ENCODE measurements around the gene ANXA5. TPM values are rescaled to one million over a fixed set of nuclear protein-coding genes. Genes with fewer than 3 reads are reported as not detected.
"Not testable (repeated sequence)": the region's sequence is repeated elsewhere in the genome, so short reads cannot be mapped to it uniquely, and the experiment has no call there.

ANXA5 gene
- total and polyA plus RNA-seq, 12 donors = 209 to 654 (median 401) TPM

GRCh38 chr4:121665371-121665770 lies 31.4 kb downstream of the ANXA5 start:
- H3K27ac ChIP-seq = no peak overlapping the region
- no peaks in the 10 kb centered on the region for H3K4me1 ChIP-seq (replicated peaks in 1 of 2)
- H3K4me3 ChIP-seq = no peak overlapping the region
- H3K9me3 ChIP-seq (replicated peaks in 1 of 3) = no peaks in the 10 kb centered on the region
- TF ChIP-seq CTCF (IDR thresholded peaks at IDR 0.05) (no peak), POLR2A (IDR thresholded peaks at IDR 0.05) (no peak)
- intact Hi-C loops (cut with DNase I) = loop anchor here in 1 of 2 donors (10.0 kb wide), 1 partner anchor 201 kb away; no protein-coding TSS in a partner anchor
- DNase-seq = no peak
- H3K27me3 ChIP-seq = no peaks in the 10 kb centered on the region
- peaks cover 0 to 32% of the 10 kb centered on the region in 2 donors for H3K36me3 ChIP-seq (replicated peaks in 1 of 2)
- 57 to 72% (median 58%) methylated on average over 3 of the region's 3 CpGs for WGBS, 4 donors

GRCh38 chr4:121662225-121662624 lies 34.6 kb downstream of the ANXA5 start:
- Histone ChIP-seq H3K4me3 (no peak overlapping the region), H3K36me3 (replicated peaks in 1 of 2) (peaks cover 0 to under 1% of the 10 kb centered on the region in 2 donors), H3K27me3 (no peaks in the 10 kb centered on the region), H3K4me1 (replicated peaks in 1 of 2) (no peaks in the 10 kb centered on the region), H3K27ac (no peak overlapping the region), H3K9me3 (replicated peaks in 1 of 3) (no peaks in the 10 kb centered on the region)
- intact Hi-C loops (cut with DNase I) = loop anchor here in 1 of 2 donors (10.0 kb wide), 1 partner anchor 197 kb away; no protein-coding TSS in a partner anchor
- no peak for TF ChIP-seq POLR2A (IDR thresholded peaks at IDR 0.05)
- TF ChIP-seq CTCF (IDR thresholded peaks at IDR 0.05) = no peak
- WGBS, 4 donors = 68 to 94% (median 84%) methylated on average over 5 of the region's 5 CpGs
- no peak for DNase-seq

- 92 to 95% (median 93%) methylated on average over 10 of the region's 10 CpGs for WGBS, 4 donors
- DNase-seq; H3K9me3 ChIP-seq (replicated peaks in 1 of 3); H3K27ac ChIP-seq; H3K4me3 ChIP-seq; H3K27me3 ChIP-seq; H3K36me3 ChIP-seq (replicated peaks in 1 of 2): not testable (repeated sequence)
- H3K4me1 ChIP-seq (replicated peaks in 1 of 2) = peaks cover 0 to 12% of the 10 kb centered on the region in 2 donors
- intact Hi-C loops (cut with DNase I) = loop anchor here in 1 of 2 donors (10.0 kb wide), 1 partner anchor 196 kb away; no protein-coding TSS in a partner anchor
These were observed 36.4 kb downstream of the ANXA5 start for GRCh38 chr4:121660175-121660933.

- 100% methylated on average over 1 of the region's 1 CpG for WGBS, 4 donors
- intact Hi-C loops (cut with DNase I) = loop anchor here (10.0 kb wide), 2 partner anchors 173 to 283 kb away; no protein-coding TSS in a partner anchor
These were observed 38.7 kb downstream of the ANXA5 start for GRCh38 chr4:121658125-121658524.

More at GRCh38 chr4:121658125-121658524, 38.7 kb downstream of the ANXA5 start:
- H3K9me3 ChIP-seq (replicated peaks in 1 of 3) = no peaks in the 10 kb centered on the region
- H3K27me3 ChIP-seq = no peaks in the 10 kb centered on the region
- TF ChIP-seq POLR2A (IDR thresholded peaks at IDR 0.05) (no peak), CTCF (IDR thresholded peaks at IDR 0.05) (no peak)
- no peak overlapping the region for H3K27ac ChIP-seq
- peaks cover 0 to 12% of the 10 kb centered on the region in 2 donors for H3K4me1 ChIP-seq (replicated peaks in 1 of 2)
- no peak overlapping the region for H3K4me3 ChIP-seq
- H3K36me3 ChIP-seq (replicated peaks in 1 of 2) = no peaks in the 10 kb centered on the region
- DNase-seq = no peak
